ENCODE data around the gene CDH2. TPM values are rescaled to one million over a fixed set of nuclear protein-coding genes. Genes with fewer than 3 reads are reported as not detected.

The CDH2 gene
- total and polyA plus RNA-seq, 4 donors, result 14.2 to 49.5 (median 26.4) TPM

- no peak for TF ChIP-seq CTCF (IDR thresholded peaks at IDR 0.05; ENCODE audit: low read depth, low read length, missing input control)
- no peak for TF ChIP-seq JUND (IDR thresholded peaks at IDR 0.05)
These were observed 2.6 kb downstream of the CDH2 start (continued) for GRCh38 chr18:28174181-28174905.

- H3K4me1 ChIP-seq (ENCODE audit: control insufficient read depth in 4 of 4, insufficient read depth in 4 of 4, low read length in 3 of 4), result peaks cover 3 to 52% (median 28%) of the 10 kb centered on the region in 4 donors
- TF ChIP-seq GABPA (IDR thresholded peaks at IDR 0.05 in 1 of 2, conservative IDR thresholded peaks at IDR 0.05 in 1 of 2), result no peak
- no peak for TF ChIP-seq RAD21 (IDR thresholded peaks at IDR 0.05)
- TF ChIP-seq ZBTB33 (IDR thresholded peaks at IDR 0.05), result no peak
- no peak for TF ChIP-seq FOXA2 (IDR thresholded peaks at IDR 0.05)
- no peak for TF ChIP-seq HNF4A (conservative IDR thresholded peaks at IDR 0.05)
- TF ChIP-seq CTCF (IDR thresholded peaks at IDR 0.05; ENCODE audit: low read depth, low read length, missing input control), result no peak
- TF ChIP-seq JUND (IDR thresholded peaks at IDR 0.05), result no peak
- no peak for TF ChIP-seq FOXA1 (IDR thresholded peaks at IDR 0.05)
- H3K9me3 ChIP-seq (ENCODE audit: control insufficient read depth in 4 of 4, low read length in 3 of 4), result no peaks in the 10 kb centered on the region
- H3K9ac ChIP-seq (ENCODE audit: low read depth in 1 of 2, low read length in 2 of 2), result peak overlapping the region in 1 of 2 donors; percentile 5
- WGBS, result 71% methylated on average over 3 of the region's 3 CpGs
- DNase-seq (ENCODE audit: low spot score), result no peak
- no peaks in the 10 kb centered on the region for H3K27me3 ChIP-seq (ENCODE audit: control insufficient read depth in 4 of 4, insufficient read depth in 4 of 4, low read length in 3 of 4)
- no peaks in the 10 kb centered on the region for H3K36me3 ChIP-seq (ENCODE audit: control insufficient read depth in 4 of 4, insufficient read depth in 3 of 4, low read depth in 1 of 4, low read length in 3 of 4)
- H3K4me3 ChIP-seq (ENCODE audit: low read depth in 1 of 3, low read length in 3 of 3), result no peak overlapping the region
- H3K27ac ChIP-seq (ENCODE audit: low read depth in 1 of 2, low read length in 2 of 2), result no peak overlapping the region
These were observed 5.1 kb downstream of the CDH2 start for GRCh38 chr18:28171837-28172236.

- Histone ChIP-seq H3K9ac (ENCODE audit: low read depth in 1 of 2, low read length in 2 of 2) (peak overlapping the region; percentile 36 to 59), H3K9me3 (ENCODE audit: control insufficient read depth in 4 of 4, low read length in 3 of 4) (no peaks in the 10 kb centered on the region), H3K27me3 (ENCODE audit: control insufficient read depth in 4 of 4, insufficient read depth in 4 of 4, low read length in 3 of 4) (no peaks in the 10 kb centered on the region), H3K36me3 (ENCODE audit: control insufficient read depth in 4 of 4, insufficient read depth in 3 of 4, low read depth in 1 of 4, low read length in 3 of 4) (no peaks in the 10 kb centered on the region), H3K4me3 (ENCODE audit: low read depth in 1 of 3, low read length in 3 of 3) (peak overlapping the region; percentile 31 to 49 (median 32)), H3K4me1 (ENCODE audit: control insufficient read depth in 4 of 4, insufficient read depth in 4 of 4, low read length in 3 of 4) (peaks cover 7 to 59% (median 26%) of the 10 kb centered on the region in 4 donors), H3K27ac (ENCODE audit: low read depth in 1 of 2, low read length in 2 of 2) (peak overlapping the region; percentile 82)
- WGBS, result 14% methylated on average over 1 of the region's 1 CpG
- no peak for TF ChIP-seq ATF3 (IDR thresholded peaks at IDR 0.05)
- TF ChIP-seq REST (IDR thresholded peaks at IDR 0.05), result no peak
- TF ChIP-seq MAX (IDR thresholded peaks at IDR 0.05), result no peak
- no peak for TF ChIP-seq RXRA (IDR thresholded peaks at IDR 0.05)
- no peak for TF ChIP-seq TAF1 (conservative IDR thresholded peaks at IDR 0.05)
- no peak for TF ChIP-seq FOXA1 (IDR thresholded peaks at IDR 0.05)
- DNase-seq (ENCODE audit: low spot score), result no peak
These were observed 8.2 kb downstream of the CDH2 start for GRCh38 chr18:28168725-28169124.
